ENCODE results near the gene MYPOP. TPM values are rescaled to one million over a fixed set of nuclear protein-coding genes. Genes with fewer than 3 reads are reported as not detected.
A peak's percentile ranks its signal among the peaks of the same experiment; 100 is the strongest.

The MYPOP gene
- total and polyA plus RNA-seq, 2 donors from 2014 or later, result 6.7 to 11.7 TPM

- no peak for FAIRE-seq
- no peaks in the 10 kb centered on the region for H3K36me3 ChIP-seq (ENCODE audit: control insufficient read depth in 2 of 3, insufficient read depth in 3 of 3, low read length in 3 of 3)
- no peaks in the 10 kb centered on the region for H3K4me1 ChIP-seq (ENCODE audit: control insufficient read depth in 2 of 3, insufficient read depth in 2 of 3, low read depth in 1 of 3, low read length in 3 of 3)
- no peaks in the 10 kb centered on the region for H3K9me3 ChIP-seq (ENCODE audit: control insufficient read depth in 2 of 3, insufficient read depth in 1 of 3, low read length in 3 of 3)
- no peak overlapping the region for H3K4me3 ChIP-seq (ENCODE audit: low read length in 3 of 3)
- peak in 3 of 5 donors; percentile 18 to 29 (median 19) for DNase-seq
- no peak overlapping the region for H3K27ac ChIP-seq (ENCODE audit: low read depth in 2 of 2, low read length in 2 of 2)
- TF ChIP-seq, protein P1, sequence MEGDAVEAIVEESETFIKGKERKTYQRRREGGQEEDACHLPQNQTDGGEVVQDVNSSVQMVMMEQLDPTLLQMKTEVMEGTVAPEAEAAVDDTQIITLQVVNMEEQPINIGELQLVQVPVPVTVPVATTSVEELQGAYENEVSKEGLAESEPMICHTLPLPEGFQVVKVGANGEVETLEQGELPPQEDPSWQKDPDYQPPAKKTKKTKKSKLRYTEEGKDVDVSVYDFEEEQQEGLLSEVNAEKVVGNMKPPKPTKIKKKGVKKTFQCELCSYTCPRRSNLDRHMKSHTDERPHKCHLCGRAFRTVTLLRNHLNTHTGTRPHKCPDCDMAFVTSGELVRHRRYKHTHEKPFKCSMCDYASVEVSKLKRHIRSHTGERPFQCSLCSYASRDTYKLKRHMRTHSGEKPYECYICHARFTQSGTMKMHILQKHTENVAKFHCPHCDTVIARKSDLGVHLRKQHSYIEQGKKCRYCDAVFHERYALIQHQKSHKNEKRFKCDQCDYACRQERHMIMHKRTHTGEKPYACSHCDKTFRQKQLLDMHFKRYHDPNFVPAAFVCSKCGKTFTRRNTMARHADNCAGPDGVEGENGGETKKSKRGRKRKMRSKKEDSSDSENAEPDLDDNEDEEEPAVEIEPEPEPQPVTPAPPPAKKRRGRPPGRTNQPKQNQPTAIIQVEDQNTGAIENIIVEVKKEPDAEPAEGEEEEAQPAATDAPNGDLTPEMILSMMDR (IDR thresholded peaks at IDR 0.05; ENCODE audit: borderline replicate concordance, extremely low read depth, insufficient read depth), result no peak
- peaks cover 3% of the 10 kb centered on the region for H3K27me3 ChIP-seq (ENCODE audit: control insufficient read depth, insufficient read depth, low read length)
- intact Hi-C loops (cut with DNase I), result no loop called here
- no peak overlapping the region for H3K9ac ChIP-seq (ENCODE audit: low read length in 3 of 3)
These were observed 37.5 kb upstream of the MYPOP start for GRCh38 chr19:45939792-45940514.

GRCh38 chr19:45938733-45939319 is 36.4 kb upstream of the MYPOP start:
- Histone ChIP-seq H3K27ac (ENCODE audit: low read depth in 2 of 2, low read length in 2 of 2) (no peak overlapping the region), H3K4me3 (ENCODE audit: low read length in 3 of 3) (no peak overlapping the region), H3K4me1 (ENCODE audit: control insufficient read depth in 2 of 3, insufficient read depth in 2 of 3, low read depth in 1 of 3, low read length in 3 of 3) (no peaks in the 10 kb centered on the region), H3K36me3 (ENCODE audit: control insufficient read depth in 2 of 3, insufficient read depth in 3 of 3, low read length in 3 of 3) (no peaks in the 10 kb centered on the region), H3K27me3 (ENCODE audit: control insufficient read depth, insufficient read depth, low read length) (peaks cover 3% of the 10 kb centered on the region), H3K9ac (ENCODE audit: low read length in 3 of 3) (no peak overlapping the region), H3K9me3 (ENCODE audit: control insufficient read depth in 2 of 3, insufficient read depth in 1 of 3, low read length in 3 of 3) (no peaks in the 10 kb centered on the region)
- DNase-seq (no peak), FAIRE-seq (no peak)
- TF ChIP-seq, protein P1 (IDR thresholded peaks at IDR 0.05; ENCODE audit: borderline replicate concordance, extremely low read depth, insufficient read depth), result no peak
- intact Hi-C loops (cut with DNase I), result no loop called here

GRCh38 chr19:45935267-45935666 is 32.9 kb upstream of the MYPOP start:
- Histone ChIP-seq H3K9me3 (ENCODE audit: control insufficient read depth in 2 of 3, insufficient read depth in 1 of 3, low read length in 3 of 3) (no peaks in the 10 kb centered on the region), H3K9ac (ENCODE audit: low read length in 3 of 3) (no peak overlapping the region), H3K27me3 (ENCODE audit: control insufficient read depth, insufficient read depth, low read length) (peaks cover 3% of the 10 kb centered on the region), H3K4me1 (ENCODE audit: control insufficient read depth in 2 of 3, insufficient read depth in 2 of 3, low read depth in 1 of 3, low read length in 3 of 3) (no peaks in the 10 kb centered on the region), H3K36me3 (ENCODE audit: control insufficient read depth in 2 of 3, insufficient read depth in 3 of 3, low read length in 3 of 3) (no peaks in the 10 kb centered on the region), H3K4me3 (ENCODE audit: low read length in 3 of 3) (no peak overlapping the region), H3K27ac (ENCODE audit: low read depth in 2 of 2, low read length in 2 of 2) (no peak overlapping the region)
- no peak for FAIRE-seq
- intact Hi-C loops (cut with DNase I), result no loop called here
- TF ChIP-seq, protein P1 (IDR thresholded peaks at IDR 0.05; ENCODE audit: borderline replicate concordance, extremely low read depth, insufficient read depth), result no peak
- DNase-seq, result peak in 1 of 5 donors; percentile 55

Data from kidney (tissue), 14 donors.